GM12875 (cell line): ENCODE results near the gene YPEL3.
"Not testable (repeated sequence)": the region's sequence is repeated elsewhere in the genome, so short reads cannot be mapped to it uniquely, and the experiment has no call there.

Experiments used
- H3K4me3 ChIP-seq: one replicate; pipeline ENCODE4 v1.5.1; 2011; ENCODE audit warnings: low read depth, low read length, control low read depth
- TF ChIP-seq, protein P1 (sequence below): IDR thresholded peaks from 2 replicates; pipeline ENCODE4 v1.5.1; 2011; ENCODE audit warnings: low read depth, mild to moderate bottlenecking, control low read depth, inconsistent platforms, low read length, moderate library complexity, borderline replicate concordance; ENCODE audit not compliant: insufficient read depth

YPEL3 gene

DNA sequence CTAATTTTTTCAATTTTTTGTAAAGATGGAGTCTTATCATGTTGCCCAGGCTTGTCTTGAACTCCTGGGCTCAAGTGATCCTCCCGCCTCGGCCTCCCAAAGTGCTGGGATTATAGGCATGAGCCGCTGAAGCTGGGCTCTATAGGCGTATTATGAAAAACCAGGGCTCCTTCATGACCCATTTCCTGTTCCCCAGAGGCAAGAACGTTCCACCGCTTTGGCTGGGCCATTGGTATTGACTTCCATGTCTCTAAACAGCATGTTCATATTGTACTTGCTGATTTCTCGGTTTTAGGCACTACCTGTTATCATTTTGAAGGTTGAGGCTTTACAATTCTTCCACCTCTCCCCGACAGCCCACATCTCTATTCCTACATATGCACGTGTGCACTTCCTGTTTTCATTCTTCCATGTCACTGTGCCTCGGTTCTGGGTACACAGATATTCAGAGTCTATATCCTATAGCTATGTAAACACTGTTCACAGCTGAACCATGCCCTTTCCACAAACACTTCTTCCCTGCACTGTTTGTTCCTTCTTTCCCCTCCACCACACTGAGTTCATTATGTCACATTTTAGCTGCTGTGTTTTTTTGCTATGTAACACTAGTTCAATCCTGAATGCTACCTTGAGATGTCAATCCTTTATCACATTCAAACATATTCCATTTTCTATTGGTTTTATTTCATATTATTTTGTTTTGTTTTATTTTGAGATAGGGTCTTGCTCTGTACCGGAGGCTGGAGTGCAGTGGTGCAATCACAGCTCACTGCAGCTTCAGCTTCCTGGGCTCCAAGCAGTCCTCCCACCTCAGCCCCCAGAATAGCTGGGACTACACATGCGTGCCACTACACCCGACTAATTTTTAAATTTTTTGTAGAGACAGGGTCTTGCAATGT is 43.8 kb upstream of the YPEL3 start:
- TF ChIP-seq, protein P1, sequence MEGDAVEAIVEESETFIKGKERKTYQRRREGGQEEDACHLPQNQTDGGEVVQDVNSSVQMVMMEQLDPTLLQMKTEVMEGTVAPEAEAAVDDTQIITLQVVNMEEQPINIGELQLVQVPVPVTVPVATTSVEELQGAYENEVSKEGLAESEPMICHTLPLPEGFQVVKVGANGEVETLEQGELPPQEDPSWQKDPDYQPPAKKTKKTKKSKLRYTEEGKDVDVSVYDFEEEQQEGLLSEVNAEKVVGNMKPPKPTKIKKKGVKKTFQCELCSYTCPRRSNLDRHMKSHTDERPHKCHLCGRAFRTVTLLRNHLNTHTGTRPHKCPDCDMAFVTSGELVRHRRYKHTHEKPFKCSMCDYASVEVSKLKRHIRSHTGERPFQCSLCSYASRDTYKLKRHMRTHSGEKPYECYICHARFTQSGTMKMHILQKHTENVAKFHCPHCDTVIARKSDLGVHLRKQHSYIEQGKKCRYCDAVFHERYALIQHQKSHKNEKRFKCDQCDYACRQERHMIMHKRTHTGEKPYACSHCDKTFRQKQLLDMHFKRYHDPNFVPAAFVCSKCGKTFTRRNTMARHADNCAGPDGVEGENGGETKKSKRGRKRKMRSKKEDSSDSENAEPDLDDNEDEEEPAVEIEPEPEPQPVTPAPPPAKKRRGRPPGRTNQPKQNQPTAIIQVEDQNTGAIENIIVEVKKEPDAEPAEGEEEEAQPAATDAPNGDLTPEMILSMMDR: no peak

DNA sequence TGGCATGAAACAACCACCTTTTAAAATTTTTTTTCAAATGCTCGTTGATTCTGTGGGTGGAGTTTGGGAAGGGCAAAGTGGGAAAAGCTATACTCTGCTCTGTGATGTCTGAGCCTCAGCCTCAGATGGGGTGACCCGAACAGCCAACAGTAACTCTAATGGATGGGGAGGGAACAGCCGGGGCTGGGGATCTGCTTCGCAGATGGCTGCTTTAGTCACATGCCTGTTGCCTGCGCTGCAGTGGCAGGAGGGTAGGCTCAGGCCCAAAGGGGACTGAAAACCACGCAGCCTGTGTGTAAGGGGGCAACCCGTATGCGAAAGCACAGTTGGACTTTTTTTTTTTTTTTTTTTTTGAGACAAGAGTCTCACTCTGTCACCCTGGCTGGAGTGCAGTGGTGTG is 41.9 kb upstream of the YPEL3 start:
- H3K4me3 ChIP-seq: no peak overlapping the region
- TF ChIP-seq, protein P1: no peak

More for the DNA sequence above, 43.8 kb upstream of the YPEL3 start:
- H3K4me3 ChIP-seq: no peak overlapping the region

DNA sequence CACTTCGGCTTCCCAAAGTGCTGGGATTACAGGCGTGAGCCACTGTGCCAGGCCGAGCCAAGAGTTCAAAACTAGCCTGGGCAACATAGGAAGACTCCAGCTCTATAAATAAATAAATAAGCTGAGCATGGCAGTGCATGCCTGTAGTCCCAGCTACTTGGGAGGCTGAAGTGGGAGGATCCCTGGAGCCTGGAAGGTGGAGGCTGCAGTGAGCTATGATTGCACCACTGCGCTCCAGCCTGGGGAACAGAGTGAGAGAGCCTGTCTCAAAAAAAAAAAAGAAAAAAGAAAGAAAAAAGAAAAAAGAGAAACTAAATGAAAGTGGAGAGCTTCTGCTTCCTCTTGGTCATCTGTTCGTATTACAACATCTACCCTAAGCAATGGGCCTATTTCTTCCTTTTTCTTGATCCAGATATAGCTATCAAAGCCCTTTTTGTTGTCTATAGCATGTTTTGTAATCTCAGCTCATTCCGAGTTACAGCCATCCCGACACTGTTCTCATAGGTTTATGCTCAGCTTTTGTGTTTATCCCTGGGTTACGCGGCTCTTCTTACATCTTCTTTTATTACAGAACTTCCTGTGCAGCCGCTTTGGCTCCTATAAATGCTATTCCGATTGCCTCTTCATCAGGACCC is 41.1 kb upstream of the YPEL3 start:
- TF ChIP-seq, protein P1: no peak
- no peak overlapping the region for H3K4me3 ChIP-seq

DNA sequence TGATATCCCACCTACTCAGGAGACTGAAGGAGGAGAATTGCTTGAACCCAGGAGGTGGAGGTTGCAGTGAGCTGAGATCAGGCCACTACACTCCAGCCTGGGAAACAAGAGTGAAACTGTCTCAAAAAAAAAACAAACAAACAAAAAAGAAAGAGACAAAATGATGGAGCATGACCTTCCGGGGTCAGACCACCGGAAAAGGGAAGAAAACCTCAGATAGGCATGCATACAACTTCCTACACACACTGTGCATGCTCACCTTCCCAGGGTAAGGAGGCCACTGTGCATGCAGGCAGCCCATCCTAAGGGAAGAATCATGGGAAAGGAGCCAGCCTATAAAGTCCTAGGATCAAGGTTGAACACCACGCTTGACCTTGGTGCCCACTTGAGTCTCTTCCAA is 36.6 kb upstream of the YPEL3 start:
- TF ChIP-seq, protein P1: no peak
- H3K4me3 ChIP-seq: no peak overlapping the region

DNA sequence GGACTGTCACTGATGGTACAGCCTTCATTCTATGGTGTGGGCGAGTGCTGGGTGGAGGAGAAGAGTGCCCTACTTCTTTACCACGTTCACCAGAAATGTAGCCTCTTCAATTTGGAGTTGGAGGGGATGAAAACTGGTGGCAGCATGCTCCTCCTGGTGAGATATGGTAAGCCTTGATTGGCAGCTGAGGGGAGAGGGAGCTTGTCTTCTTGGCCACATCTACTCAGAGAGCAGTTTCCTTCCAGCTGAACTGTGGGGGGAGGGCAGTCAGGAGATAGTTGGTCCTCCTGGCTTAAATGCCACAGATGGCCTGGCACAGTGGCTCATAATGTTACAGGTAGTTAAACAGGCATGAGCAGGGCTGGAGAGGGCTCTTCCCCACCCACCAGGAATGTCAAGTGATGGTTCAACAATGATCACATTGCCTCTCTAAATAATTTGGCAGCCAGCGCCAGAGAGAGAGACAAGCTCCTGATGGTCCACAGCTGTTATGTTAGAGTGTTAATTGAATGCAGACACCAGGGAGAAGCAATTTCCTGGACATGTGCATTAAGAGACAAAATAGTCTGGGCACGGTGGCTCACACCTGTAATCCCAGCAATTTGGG is 36.0 kb upstream of the YPEL3 start:
- no peak overlapping the region for H3K4me3 ChIP-seq
- TF ChIP-seq, protein P1: no peak

GRCh38 chr16:30127993-30128392 is 32.0 kb upstream of the YPEL3 start:
- TF ChIP-seq, protein P1: no peak
- H3K4me3 ChIP-seq: no peak overlapping the region

- H3K4me3 ChIP-seq: not testable (repeated sequence)
Measured at GRCh38 chr16:30125690-30126089, 29.7 kb upstream of the YPEL3 start.
